ENCODE data around the gene CALD1.
A peak's percentile ranks its signal among the peaks of the same experiment; 100 is the strongest.

The CALD1 gene

DNA sequence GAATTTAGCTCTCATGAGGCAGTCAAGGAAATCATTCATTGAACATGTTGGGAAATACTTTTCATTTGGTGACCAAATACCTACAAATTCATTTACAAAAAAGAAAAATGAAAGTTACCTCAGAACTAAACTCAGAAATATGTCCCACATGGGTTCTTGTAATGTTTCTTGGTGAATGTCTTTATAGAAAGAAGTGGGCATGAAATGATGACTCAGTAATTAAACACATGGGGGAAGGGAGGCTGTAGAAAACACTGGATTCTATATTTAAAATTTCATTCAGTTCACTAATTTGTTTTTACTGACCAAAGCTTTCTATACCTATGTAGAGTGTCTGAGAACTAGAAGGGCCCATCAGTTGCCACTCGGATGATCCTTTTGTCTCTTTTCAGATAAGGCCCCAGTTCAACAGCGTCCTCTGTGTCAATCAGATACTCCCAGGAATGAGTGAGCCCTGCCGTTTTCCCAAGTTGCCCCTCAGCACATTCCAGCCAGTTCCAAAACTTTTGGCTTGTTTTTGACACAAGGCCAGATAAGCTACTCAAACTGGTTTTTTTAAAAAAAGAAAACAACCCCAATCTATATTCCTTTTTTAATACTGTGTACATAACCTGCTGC is 157.6 kb downstream of the CALD1 start:
- TF ChIP-seq CTCF (IDR thresholded peaks at IDR 0.05; ENCODE audit: low read depth, low read length, missing control alignments), result no peak
- in situ Hi-C loops (cut with HindIII; ENCODE audit: low sequenced_read_pairs), result no loop called here
- DNase-seq (ENCODE audit: low read depth), result no peak
- H3K4me3 ChIP-seq (ENCODE audit: low read depth, low read length), result no peak overlapping the region

GRCh38 chr7:134938141-134938540 is 158.7 kb downstream of the CALD1 start:
- DNase-seq (ENCODE audit: low read depth), result no peak
- in situ Hi-C loops (cut with HindIII; ENCODE audit: low sequenced_read_pairs), result no loop called here
- H3K4me3 ChIP-seq (ENCODE audit: low read depth, low read length), result no peak overlapping the region
- no peak for TF ChIP-seq CTCF (IDR thresholded peaks at IDR 0.05; ENCODE audit: low read depth, low read length, missing control alignments)

DNA sequence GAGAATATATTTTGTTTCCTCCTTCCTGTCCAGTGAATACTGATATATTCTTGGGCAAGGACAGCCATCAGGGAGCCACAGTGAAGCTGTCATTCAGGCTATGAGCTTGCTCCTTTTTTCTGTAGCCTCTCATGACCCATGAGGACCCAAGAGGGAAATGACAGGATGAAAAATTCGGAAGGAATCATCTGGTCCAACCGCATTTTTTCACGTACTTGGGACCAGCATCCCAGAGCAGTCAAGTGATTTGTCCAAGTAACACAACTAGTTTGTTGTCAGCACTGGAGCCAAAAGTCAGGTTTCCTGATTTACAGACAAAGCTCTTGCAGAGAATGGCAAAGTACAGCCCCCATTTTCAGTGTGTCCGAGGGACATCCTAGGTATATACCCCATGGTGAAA is 159.7 kb downstream of the CALD1 start:
- DNase-seq (ENCODE audit: low read depth), result no peak
- H3K4me3 ChIP-seq (ENCODE audit: low read depth, low read length), result no peak overlapping the region
- no peak for TF ChIP-seq CTCF (IDR thresholded peaks at IDR 0.05; ENCODE audit: low read depth, low read length, missing control alignments)
- in situ Hi-C loops (cut with HindIII; ENCODE audit: low sequenced_read_pairs), result no loop called here

DNA sequence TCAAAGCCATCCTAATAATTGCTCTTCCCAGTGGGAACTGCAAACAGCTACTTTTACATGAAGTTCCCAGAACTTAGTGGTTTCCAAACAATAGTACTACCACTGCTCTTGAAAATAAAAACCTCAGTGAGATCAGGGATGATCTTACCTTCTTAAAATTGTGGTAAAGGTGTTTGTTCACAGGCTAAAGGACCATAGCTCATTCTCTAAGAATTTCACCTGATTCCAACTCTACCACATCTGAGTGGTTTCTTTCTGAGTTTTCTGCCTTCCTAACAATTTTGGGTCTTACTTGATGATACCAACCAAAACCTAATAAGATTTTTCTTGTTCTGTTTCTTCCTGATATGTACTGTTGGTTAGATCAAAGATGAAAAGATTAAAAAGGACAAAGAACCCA is 161.3 kb downstream of the CALD1 start:
- DNase-seq (ENCODE audit: low read depth), result no peak
- TF ChIP-seq CTCF (IDR thresholded peaks at IDR 0.05; ENCODE audit: low read depth, low read length, missing control alignments), result no peak
- H3K4me3 ChIP-seq (ENCODE audit: low read depth, low read length), result no peak overlapping the region
- in situ Hi-C loops (cut with HindIII; ENCODE audit: low sequenced_read_pairs), result loop anchor here (10.0 kb wide), 1 partner anchor 246 kb away; no protein-coding TSS in a partner anchor

DNA sequence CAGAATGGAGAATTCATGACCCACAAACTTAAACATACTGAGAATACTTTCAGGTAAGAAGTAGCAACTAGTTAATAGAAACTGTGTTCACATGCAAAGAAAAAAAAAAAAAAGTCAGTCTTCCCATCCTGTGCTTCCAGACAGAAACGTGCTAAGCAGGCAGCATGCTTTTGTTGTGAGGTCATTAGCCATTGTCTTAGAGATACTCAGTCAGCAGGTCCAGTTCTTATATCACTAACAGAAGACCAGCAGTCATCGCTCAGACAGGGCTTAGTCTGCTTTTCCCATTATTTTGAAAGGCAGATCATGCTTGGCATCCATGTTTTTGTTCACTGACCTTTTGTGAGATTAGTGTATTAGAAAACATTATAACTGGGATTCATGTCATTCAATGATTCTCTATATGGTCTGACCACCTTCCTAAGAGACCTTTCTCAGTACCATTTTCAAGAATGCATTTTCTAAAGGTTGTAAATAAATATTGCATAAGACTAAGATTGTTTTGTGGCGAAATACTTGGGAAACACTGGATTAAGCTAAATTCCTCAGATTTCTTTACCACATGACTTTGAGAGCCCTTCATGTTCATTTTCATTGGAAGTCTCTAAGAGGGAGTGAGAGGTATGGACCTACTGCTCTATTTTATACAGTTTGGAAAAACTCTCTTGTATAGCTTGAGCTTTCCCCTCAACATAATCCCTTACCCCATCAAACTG is 161.9 kb downstream of the CALD1 start:
- peak; percentile 41 for DNase-seq (ENCODE audit: low read depth)
- in situ Hi-C loops (cut with HindIII; ENCODE audit: low sequenced_read_pairs), result loop anchor here (10.0 kb wide), 1 partner anchor 247 kb away; no protein-coding TSS in a partner anchor
- no peak for TF ChIP-seq CTCF (IDR thresholded peaks at IDR 0.05; ENCODE audit: low read depth, low read length, missing control alignments)
- H3K4me3 ChIP-seq (ENCODE audit: low read depth, low read length), result no peak overlapping the region

GRCh38 chr7:134941952-134942351 is 162.5 kb downstream of the CALD1 start:
- in situ Hi-C loops (cut with HindIII; ENCODE audit: low sequenced_read_pairs), result loop anchor here (10.0 kb wide), 1 partner anchor 247 kb away; no protein-coding TSS in a partner anchor
- DNase-seq (ENCODE audit: low read depth), result no peak

More at GRCh38 chr7:134941952-134942351, 162.5 kb downstream of the CALD1 start:
- no peak overlapping the region for H3K4me3 ChIP-seq (ENCODE audit: low read depth, low read length)
- TF ChIP-seq CTCF (IDR thresholded peaks at IDR 0.05; ENCODE audit: low read depth, low read length, missing control alignments), result no peak

Data from astrocyte of the cerebellum (primary cell).